Breast epithelium (tissue), 3 donors: ENCODE data around the gene KPTN.

Source experiments
- CTCF ChIP-seq, 3 donors: fragments of 450-650 bp; IDR thresholded peaks; one replicate each; pipeline ENCODE4 v1.5.1; 2016 to 2017; ENCODE audit warnings: antibody characterized with exemption in 3 of 3, mild to moderate bottlenecking in 3 of 3, moderate library complexity in 3 of 3
- POLR2A ChIP-seq: fragments of 450-650 bp; IDR thresholded peaks from one replicate; pipeline ENCODE4 v1.6.1; 2016; ENCODE audit warnings: antibody characterized with exemption, mild to moderate bottlenecking, moderate library complexity

- TF ChIP-seq POLR2A, result no peak
- no peak for TF ChIP-seq CTCF (IDR thresholded peaks at IDR 0.05)
Measured at GRCh38 chr19:47456721-47457474, 27.1 kb downstream of the KPTN start.
